OCI-LY3 (cell line): ENCODE measurements around the gene MED22.

Experiments used
- H2AFZ ChIP-seq: fragments of 200-600, 300-600 bp; shearing (Covaris generic); 2 replicates; pipeline ENCODE4 v1.6.0; 2014; ENCODE audit warnings: antibody characterized with exemption, low read depth, low read length
- H3K27ac ChIP-seq: fragments of 200-600, 300-600 bp; sonication (generic); 2 replicates; pipeline ENCODE4 v1.5.1; 2014; ENCODE audit warnings: mild to moderate bottlenecking, low read length, moderate library complexity, mixed read lengths
- H3K27me3 ChIP-seq: fragments of 200-600, 300-600 bp; sonication (generic); 2 replicates; pipeline ENCODE4 v1.6.1; 2014; ENCODE audit warnings: low read depth, low read length, mixed read lengths
- H3K36me3 ChIP-seq: fragments of 200-600, 300-600 bp; sonication (generic); replicated peaks from 2 replicates; pipeline ENCODE3; 2014; ENCODE audit warnings: low read depth, low read length, mixed read lengths
- H3K4me1 ChIP-seq: fragments of 300-600, 200-600 bp; sonication (generic); 2 replicates; pipeline ENCODE4 v1.6.1; 2014; ENCODE audit warnings: low read length, mixed read lengths
- H3K4me2 ChIP-seq: fragments of 200-600, 300-600 bp; sonication (generic); 2 replicates; pipeline ENCODE4 v1.6.1; 2014; ENCODE audit warnings: low read length, mixed read lengths
- H3K4me3 ChIP-seq: fragments of 300-600, 200-600 bp; sonication (generic); 2 replicates; pipeline ENCODE4 v1.5.1; 2014; ENCODE audit warnings: antibody characterized with exemption, mild to moderate bottlenecking, low read length, moderate library complexity
- H3K79me2 ChIP-seq: fragments of 300-600, 200-600 bp; shearing (Covaris generic); 2 replicates; pipeline ENCODE4 v1.6.1; 2014; ENCODE audit warnings: mild to moderate bottlenecking, low read length, mixed read lengths
- H3K9ac ChIP-seq: fragments of 300-600, 200-600 bp; shearing (Covaris generic); 2 replicates; pipeline ENCODE4 v1.6.0; 2014; ENCODE audit warnings: mild to moderate bottlenecking, low read length, moderate library complexity
- H3K9me3 ChIP-seq: fragments of 200-600, 300-600 bp; shearing (Covaris generic); 2 replicates; pipeline ENCODE4 v1.6.1; 2014; ENCODE audit warnings: low read length, mixed read lengths; ENCODE audit not compliant: insufficient read depth
- H4K20me1 ChIP-seq: fragments of 200-600, 300-600 bp; sonication (generic); 2 replicates; pipeline ENCODE4 v1.6.1; 2016; ENCODE audit warnings: low read length, mixed read lengths; ENCODE audit not compliant: insufficient read depth
- EZH2phosphoT487 ChIP-seq: fragments of 200-600 bp; shearing (Covaris generic); IDR thresholded peaks from 2 replicates; pipeline ENCODE4 v1.6.1; 2018; ENCODE audit warnings: antibody characterized with exemption, mixed run types, low read depth
- TF ChIP-seq, protein P1 (sequence below): fragments of 200-600, 300-600 bp; sonication (generic); IDR thresholded peaks from 2 replicates; pipeline ENCODE4 v1.5.1; 2014; ENCODE audit warnings: antibody characterized with exemption, low read length, low read depth

MED22 gene

DNA sequence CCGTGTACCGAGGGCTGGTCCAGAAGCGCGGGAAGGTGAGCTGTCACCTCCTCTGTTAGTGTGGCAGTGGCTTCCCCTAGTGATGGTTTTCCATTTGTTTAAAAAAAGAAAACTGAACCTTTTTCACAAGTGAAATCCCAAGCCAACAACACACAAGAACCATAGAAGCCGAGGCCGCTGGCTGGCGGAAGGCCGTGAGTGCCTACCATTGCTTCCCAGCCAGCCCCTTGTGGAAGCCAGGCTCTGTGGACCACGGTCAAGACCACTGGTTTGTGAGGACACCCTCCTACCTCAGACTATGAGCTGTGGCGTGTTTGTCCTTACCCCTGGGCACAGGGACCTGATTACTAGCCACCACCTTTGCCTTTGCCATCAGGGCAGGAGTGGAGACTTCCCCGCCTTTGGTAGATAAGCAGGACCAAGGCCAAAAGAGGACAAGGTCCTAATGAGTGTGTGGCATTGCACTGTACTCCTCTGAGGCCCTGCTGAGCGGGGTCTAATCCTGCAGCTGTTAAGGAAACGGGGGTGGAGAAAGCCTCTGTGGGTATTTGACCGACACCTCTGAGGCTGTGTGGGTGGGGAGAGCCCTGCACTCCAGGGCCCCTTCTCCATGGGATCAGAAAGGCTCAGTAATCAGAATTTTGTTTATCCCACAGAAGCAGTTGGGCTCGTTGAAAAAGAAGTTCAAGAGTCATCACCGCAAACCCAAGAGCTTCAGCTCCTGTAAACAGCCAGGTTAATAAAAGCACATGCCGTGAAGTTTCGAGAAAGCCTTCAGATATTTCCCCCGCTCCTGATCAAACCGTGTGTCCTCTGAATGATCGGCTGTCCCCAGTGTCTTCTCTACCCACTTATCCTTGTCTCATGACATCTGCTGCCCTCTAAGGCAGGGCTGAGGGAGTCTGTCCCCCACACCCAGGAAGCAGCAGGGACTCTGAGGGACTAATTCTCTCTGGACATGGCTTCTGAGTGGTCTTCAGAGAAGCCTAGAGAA lies 12.8 kb upstream of the MED22 start:
- Histone ChIP-seq H3K27me3 (no peaks in the 10 kb centered on the region), H3K79me2 (peaks cover 20% of the 10 kb centered on the region), H3K4me1 (peaks cover 6% of the 10 kb centered on the region), H3K27ac (no peak overlapping the region), H4K20me1 (0 out of 2 replicates have a peak, but pooled peaks cover 1% of the 10 kb centered on the region), H3K4me2 (no peak overlapping the region), H3K36me3 (peaks cover 51% of the 10 kb centered on the region), H3K9me3 (no peaks in the 10 kb centered on the region), H2AFZ (no peak overlapping the region), H3K9ac (no peak overlapping the region), H3K4me3 (no peak overlapping the region)
- TF ChIP-seq EZH2phosphoT487 = no peak
- TF ChIP-seq, protein P1, sequence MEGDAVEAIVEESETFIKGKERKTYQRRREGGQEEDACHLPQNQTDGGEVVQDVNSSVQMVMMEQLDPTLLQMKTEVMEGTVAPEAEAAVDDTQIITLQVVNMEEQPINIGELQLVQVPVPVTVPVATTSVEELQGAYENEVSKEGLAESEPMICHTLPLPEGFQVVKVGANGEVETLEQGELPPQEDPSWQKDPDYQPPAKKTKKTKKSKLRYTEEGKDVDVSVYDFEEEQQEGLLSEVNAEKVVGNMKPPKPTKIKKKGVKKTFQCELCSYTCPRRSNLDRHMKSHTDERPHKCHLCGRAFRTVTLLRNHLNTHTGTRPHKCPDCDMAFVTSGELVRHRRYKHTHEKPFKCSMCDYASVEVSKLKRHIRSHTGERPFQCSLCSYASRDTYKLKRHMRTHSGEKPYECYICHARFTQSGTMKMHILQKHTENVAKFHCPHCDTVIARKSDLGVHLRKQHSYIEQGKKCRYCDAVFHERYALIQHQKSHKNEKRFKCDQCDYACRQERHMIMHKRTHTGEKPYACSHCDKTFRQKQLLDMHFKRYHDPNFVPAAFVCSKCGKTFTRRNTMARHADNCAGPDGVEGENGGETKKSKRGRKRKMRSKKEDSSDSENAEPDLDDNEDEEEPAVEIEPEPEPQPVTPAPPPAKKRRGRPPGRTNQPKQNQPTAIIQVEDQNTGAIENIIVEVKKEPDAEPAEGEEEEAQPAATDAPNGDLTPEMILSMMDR = no peak

GRCh38 chr9:133359399-133360175 lies 11.7 kb upstream of the MED22 start:
- Histone ChIP-seq H3K9ac (no peak overlapping the region), H3K36me3 (peaks cover 40% of the 10 kb centered on the region), H3K4me1 (peaks cover 16% of the 10 kb centered on the region), H3K4me3 (no peak overlapping the region), H4K20me1 (no peaks in the 10 kb centered on the region), H3K9me3 (no peaks in the 10 kb centered on the region), H3K27ac (no peak overlapping the region), H2AFZ (no peak overlapping the region), H3K79me2 (peaks cover 29% of the 10 kb centered on the region), H3K27me3 (no peaks in the 10 kb centered on the region), H3K4me2 (no peak overlapping the region)
- TF ChIP-seq, protein P1 = 0 out of 2 replicates have a peak, but pooled peaks have one; percentile 8
- TF ChIP-seq EZH2phosphoT487 = no peak

- no peaks in the 10 kb centered on the region for H4K20me1 ChIP-seq
- no peak overlapping the region for H3K4me3 ChIP-seq
- peaks cover 30% of the 10 kb centered on the region for H3K79me2 ChIP-seq
- no peak overlapping the region for H3K27ac ChIP-seq
- peaks cover 28% of the 10 kb centered on the region for H3K36me3 ChIP-seq
- H3K9ac ChIP-seq = no peak overlapping the region
- TF ChIP-seq, protein P1 = no peak
- no peak for TF ChIP-seq EZH2phosphoT487
- H3K4me2 ChIP-seq = peak overlapping the region; percentile 73
- H2AFZ ChIP-seq = no peak overlapping the region
- no peaks in the 10 kb centered on the region for H3K27me3 ChIP-seq
- no peaks in the 10 kb centered on the region for H3K9me3 ChIP-seq
- H3K4me1 ChIP-seq = peaks cover 16% of the 10 kb centered on the region
Observed at GRCh38 chr9:133357656-133358055, 9.7 kb upstream of the MED22 start.
